GM12878 (cell line): ENCODE measurements around the gene EP400. TPM values are rescaled to one million over a fixed set of nuclear protein-coding genes. Genes with fewer than 3 reads are reported as not detected.

Experiments used
- ATAC-seq: fragments of 200-7000 bp; cut with Tn5 transposase; 3 replicates; pipeline ENCODE4 v1.9.1; 2020; ENCODE audit warnings: mild to moderate bottlenecking, moderate library complexity
- BruUV-seq: library from RNA; stranded (reverse); fragments of 400-500 nt; replicated peaks from 2 replicates; lab custom pipeline; 2021; lab: Mats Ljungman, UMichigan
- CTCF ChIA-PET: fragments of 300-600 bp; sonication (Branson Sonifier 250); formaldehyde crosslinking; extraction: SDS; loops from one replicate; lab custom pipeline; 2021; ENCODE audit warnings: inconsistent platforms; lab: Yijun Ruan, JAX
- POLR2A ChIA-PET: fragments of 350-600 bp; formaldehyde crosslinking; extraction: SDS; loops from one replicate; lab custom pipeline; 2021; ENCODE audit warnings: inconsistent platforms; lab: Charles Lee
- RAD21 ChIA-PET: fragments of 300-600 bp; sonication (Branson Sonifier 250); formaldehyde crosslinking; loops from one replicate; lab custom pipeline; 2023; ENCODE audit warnings: antibody characterized with exemption; ENCODE audit not compliant: unreplicated experiment; lab: Charles Lee
- SMC1A ChIA-PET: fragments of 300-600 bp; sonication (Branson Sonifier 250); formaldehyde crosslinking; loops from one replicate; lab custom pipeline; 2023; ENCODE audit not compliant: unreplicated experiment, uncharacterized antibody; lab: Charles Lee
- DNase-seq: peaks from one replicate; pipeline ENCODE4 v3.0.0-alpha.2; 2011; ENCODE audit warnings: low read depth, low spot score
- FAIRE-seq: peaks from 3 replicates; lab custom pipeline; 2011; peaks lifted over from hg19 to GRCh38; lab: Jason Lieb, UNC
- H2AFZ ChIP-seq: 2 replicates; pipeline ENCODE4 v1.6.0; 2011; ENCODE audit warnings: low read depth, low read length, control low read depth; ENCODE audit not compliant: control insufficient read depth
- H3K27ac ChIP-seq: 2 replicates; pipeline ENCODE4 v1.5.1; 2011; ENCODE audit warnings: control low read depth; ENCODE audit not compliant: control insufficient read depth, insufficient read depth
- H3K27me3 ChIP-seq, 2 experiments: replicated peaks in 1 of 2; 2 replicates each; pipeline versions ENCODE4 v1.6.0 to v1.6.1; 2011; ENCODE audit warnings: low read length in 1 of 2; ENCODE audit not compliant: control insufficient read depth in 2 of 2, insufficient read depth in 2 of 2
- H3K36me3 ChIP-seq, 2 experiments: 2 replicates each; pipeline ENCODE4 v1.5.1; 2011; ENCODE audit warnings: low read length in 1 of 2; ENCODE audit not compliant: control insufficient read depth in 2 of 2, insufficient read depth in 2 of 2
- H3K4me1 ChIP-seq: 2 replicates; pipeline ENCODE4 v1.6.1; 2011; ENCODE audit warnings: mild to moderate bottlenecking, low read length, moderate library complexity, mixed read lengths; ENCODE audit not compliant: control insufficient read depth, insufficient read depth
- H3K4me2 ChIP-seq: 2 replicates; pipeline ENCODE4 v1.6.0; 2011; ENCODE audit warnings: control low read depth; ENCODE audit not compliant: control insufficient read depth, insufficient read depth
- H3K4me3 ChIP-seq: fragments of 200-600 bp; sonication (generic); 2 replicates; pipeline ENCODE4 v1.5.1; 2016
- H3K79me2 ChIP-seq: 2 replicates; pipeline ENCODE4 v1.6.0; 2011; ENCODE audit warnings: low read length; ENCODE audit not compliant: control insufficient read depth, insufficient read depth
- H3K9ac ChIP-seq: 2 replicates; pipeline ENCODE4 v1.8.0; 2011; ENCODE audit warnings: low read length, control low read depth, mixed read lengths; ENCODE audit not compliant: control insufficient read depth, insufficient read depth
- H3K9me3 ChIP-seq: replicated peaks from 3 replicates; pipeline ENCODE4 v1.5.1; 2011; ENCODE audit warnings: mild to moderate bottlenecking, low read length; ENCODE audit not compliant: control insufficient read depth, insufficient read depth
- H4K20me1 ChIP-seq: 2 replicates; pipeline ENCODE4 v1.6.0; 2011; ENCODE audit not compliant: control insufficient read depth, insufficient read depth
- CBX5 ChIP-seq: sonication (generic); IDR thresholded peaks from 2 replicates; pipeline ENCODE4 v1.6.1; 2016; ENCODE audit warnings: low read depth, moderate library complexity, mild to moderate bottlenecking, inconsistent platforms
- CHD1 ChIP-seq: IDR thresholded peaks from 2 replicates; pipeline ENCODE4 v1.6.1; 2012; ENCODE audit warnings: low read depth, low read length, improper control_type of control experiment
- GABPA ChIP-seq: IDR thresholded peaks from 2 replicates; pipeline ENCODE4 v1.6.1; 2014; ENCODE audit warnings: antibody characterized with exemption, low read depth, mild to moderate bottlenecking, inconsistent platforms
- GATAD2B ChIP-seq: fragments of 450-650 bp; conservative IDR thresholded peaks from 2 replicates; pipeline ENCODE4 v1.6.1; 2017; ENCODE audit warnings: low read depth, mild to moderate bottlenecking, moderate library complexity
- IKZF1 ChIP-seq: fragments of 450-650 bp; conservative IDR thresholded peaks from 2 replicates; pipeline ENCODE4 v1.6.1; 2017; ENCODE audit warnings: antibody characterized with exemption, mild to moderate bottlenecking
- JUNB ChIP-seq: IDR thresholded peaks from 2 replicates; pipeline ENCODE4 v1.6.1; 2016; ENCODE audit warnings: antibody characterized with exemption, mild to moderate bottlenecking
- POLR2AphosphoS5 ChIP-seq: IDR thresholded peaks from 2 replicates; pipeline ENCODE4 v1.6.1; 2011; ENCODE audit warnings: mild to moderate bottlenecking, low read length, inconsistent platforms
- SMAD5 ChIP-seq: IDR thresholded peaks from 2 replicates; pipeline ENCODE4 v1.6.1; 2016; ENCODE audit warnings: antibody characterized with exemption, low read depth
- ZNF217 ChIP-seq: fragments of 450-650 bp; IDR thresholded peaks from 2 replicates; pipeline ENCODE4 v1.6.1; 2017; ENCODE audit warnings: antibody characterized with exemption, mild to moderate bottlenecking
- ZSCAN29 ChIP-seq: fragments of 450-650 bp; IDR thresholded peaks from 2 replicates; pipeline ENCODE4 v1.6.1; 2017; ENCODE audit warnings: mild to moderate bottlenecking, moderate library complexity
- WGBS: methylation state at CpG from one replicate; pipeline ENCODE4 v1.1.6; 2016; ENCODE audit warnings: low lambda C conversion rate; ENCODE audit not compliant: insufficient replicate concordance, insufficient coverage; ENCODE audit errors: missing lambda C conversion rate; 5-methylcytosine and 5-hydroxymethylcytosine counted together
- in situ Hi-C: fragments of 300-500 bp; cut with MboI; formaldehyde crosslinking; loops from 9 replicates; pipeline ENCODE4 v1.14.3; 2018; ENCODE audit warnings: mixed read lengths
- intact Hi-C: fragments of 100-400 bp; cut with micrococcal nuclease; formaldehyde crosslinking; loops from one replicate; pipeline ENCODE4 v1.14.2; 2022; ENCODE audit not compliant: unreplicated experiment
- polyA plus RNA-seq, 11 experiments: library from polyadenylated mRNA; depleted of rRNA in 4 of 11; unstranded in 6 of 11; stranded (reverse) in 5 of 11; fragments of >200 nt; fragmentation: Nextera tagmentation in 4 of 11; fragmentation: Illumina TruSeq in 1 of 11; extraction: Ambion mirVana in 4 of 11; extraction: Trizol in 1 of 11; gene quantifications; 1 replicate in 1 of 11; 2 replicates in 10 of 11; pipeline versions ENCODE4 v1.2.1 to v1.2.3, GENCODE V29; 2011 to 2016; ENCODE audit warnings: inconsistent platforms in 2 of 11, missing spikeins in 2 of 11, low read depth in 1 of 11
- total RNA-seq, 4 experiments: library from RNA; depleted of rRNA in 3 of 4; stranded (reverse); fragments of >200 nt in 3 of 4; fragmentation: Illumina TruSeq in 1 of 4; extraction: Trizol in 1 of 4; gene quantifications; 2 replicates each; pipeline versions ENCODE4 v1.2.1 to v1.2.3, GENCODE V29; 2013 to 2021

The EP400 gene
- total and polyA plus RNA-seq, 10 of the 15 experiments (the other 5 are each of a cell fraction or from before 2014, with no cell fraction given): 3.8 to 44.2 (median 8.4) TPM

GRCh38 chr12:131921866-131922769 lies 27.6 kb upstream of the EP400 start:
- Histone ChIP-seq H4K20me1 (no peaks in the 10 kb centered on the region), H3K79me2 (no peaks in the 10 kb centered on the region), H3K36me3 (no peaks in the 10 kb centered on the region; a peak in 1 of 4 replicates), H3K4me2 (no peak overlapping the region), H3K4me3 (no peak overlapping the region), H3K4me1 (peaks cover 21% of the 10 kb centered on the region), H3K9ac (no peak overlapping the region), H3K9me3 (no peaks in the 10 kb centered on the region), H2AFZ (no peak overlapping the region), H3K27me3 (no peaks in the 10 kb centered on the region), H3K27ac (no peak overlapping the region)
- in situ Hi-C loops: no loop called here
- CTCF ChIA-PET: no interaction called here
- SMC1A ChIA-PET: no interaction called here
- RAD21 ChIA-PET: no interaction called here
- no peak for DNase-seq
- BruUV-seq: TSS peak; percentile 74
- no peak for ATAC-seq
- no peak for FAIRE-seq
- POLR2A ChIA-PET: no interaction called here
- WGBS: 93% methylated on average over 29 of the region's 29 CpGs
- intact Hi-C loops: no loop called here
- no peak for TF ChIP-seq SMAD5
- no peak for TF ChIP-seq JUNB
- TF ChIP-seq GATAD2B: no peak
- no peak for TF ChIP-seq CBX5
- TF ChIP-seq CHD1: no peak
- no peak for TF ChIP-seq GABPA
- TF ChIP-seq POLR2AphosphoS5: no peak
- TF ChIP-seq ZNF217: no peak
- TF ChIP-seq IKZF1: no peak
- TF ChIP-seq ZSCAN29: no peak
